Fibroblast of pulmonary artery (primary cell): Measurements from ENCODE around the gene HOXC10.

ENCODE experiments used
- DNase-seq: peaks from one replicate; pipeline ENCODE4 v3.0.0-alpha.2; 2010; ENCODE audit warnings: low read depth
- H3K4me3 ChIP-seq: replicated peaks from 2 replicates; pipeline ENCODE4 v1.5.1; 2011; ENCODE audit warnings: low read depth, mild to moderate bottlenecking, control low read depth, low read length, moderate library complexity
- TF ChIP-seq, protein P1 (sequence below): IDR thresholded peaks from 2 replicates; pipeline ENCODE4 v1.5.1; 2011; ENCODE audit warnings: mild to moderate bottlenecking, control low read depth, low read length, inconsistent platforms; ENCODE audit errors: missing control alignments

The HOXC10 gene

DNA sequence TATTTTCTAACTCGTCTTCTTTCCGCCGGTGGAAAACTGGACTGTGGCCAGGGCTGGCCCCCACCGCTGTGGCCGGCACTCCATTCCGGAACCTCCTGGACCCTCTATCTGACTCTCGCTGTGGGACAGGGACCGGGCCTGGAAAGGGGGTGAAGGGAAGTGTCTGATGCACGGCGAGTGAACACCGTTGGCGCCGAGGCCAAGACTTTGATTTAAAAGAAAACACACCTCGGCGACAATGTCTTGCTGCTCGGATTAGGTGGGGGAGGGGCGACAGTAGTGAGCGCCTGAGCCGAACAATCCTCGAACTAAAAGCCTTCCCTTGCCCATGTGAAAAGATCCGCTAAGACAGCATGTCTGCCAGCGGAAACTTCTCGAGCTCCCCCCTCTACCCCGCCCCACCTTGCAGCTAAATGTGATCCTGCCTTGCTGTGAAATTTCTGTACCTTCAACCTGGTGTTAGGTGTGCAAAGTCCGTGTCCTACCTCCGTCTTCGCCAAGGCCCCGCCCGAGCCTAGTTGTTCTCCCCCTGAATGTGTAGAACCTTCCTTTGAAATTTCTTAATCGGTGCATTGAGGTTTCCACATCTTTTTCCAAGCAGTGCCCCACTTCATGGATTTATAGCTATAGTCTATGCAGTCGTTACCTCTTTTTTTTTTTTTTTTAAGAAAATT, 9.3 kb upstream of the HOXC10 start:
- DNase-seq, result no peak
- TF ChIP-seq, protein P1, sequence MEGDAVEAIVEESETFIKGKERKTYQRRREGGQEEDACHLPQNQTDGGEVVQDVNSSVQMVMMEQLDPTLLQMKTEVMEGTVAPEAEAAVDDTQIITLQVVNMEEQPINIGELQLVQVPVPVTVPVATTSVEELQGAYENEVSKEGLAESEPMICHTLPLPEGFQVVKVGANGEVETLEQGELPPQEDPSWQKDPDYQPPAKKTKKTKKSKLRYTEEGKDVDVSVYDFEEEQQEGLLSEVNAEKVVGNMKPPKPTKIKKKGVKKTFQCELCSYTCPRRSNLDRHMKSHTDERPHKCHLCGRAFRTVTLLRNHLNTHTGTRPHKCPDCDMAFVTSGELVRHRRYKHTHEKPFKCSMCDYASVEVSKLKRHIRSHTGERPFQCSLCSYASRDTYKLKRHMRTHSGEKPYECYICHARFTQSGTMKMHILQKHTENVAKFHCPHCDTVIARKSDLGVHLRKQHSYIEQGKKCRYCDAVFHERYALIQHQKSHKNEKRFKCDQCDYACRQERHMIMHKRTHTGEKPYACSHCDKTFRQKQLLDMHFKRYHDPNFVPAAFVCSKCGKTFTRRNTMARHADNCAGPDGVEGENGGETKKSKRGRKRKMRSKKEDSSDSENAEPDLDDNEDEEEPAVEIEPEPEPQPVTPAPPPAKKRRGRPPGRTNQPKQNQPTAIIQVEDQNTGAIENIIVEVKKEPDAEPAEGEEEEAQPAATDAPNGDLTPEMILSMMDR, result no peak
- no peak overlapping the region for H3K4me3 ChIP-seq

DNA sequence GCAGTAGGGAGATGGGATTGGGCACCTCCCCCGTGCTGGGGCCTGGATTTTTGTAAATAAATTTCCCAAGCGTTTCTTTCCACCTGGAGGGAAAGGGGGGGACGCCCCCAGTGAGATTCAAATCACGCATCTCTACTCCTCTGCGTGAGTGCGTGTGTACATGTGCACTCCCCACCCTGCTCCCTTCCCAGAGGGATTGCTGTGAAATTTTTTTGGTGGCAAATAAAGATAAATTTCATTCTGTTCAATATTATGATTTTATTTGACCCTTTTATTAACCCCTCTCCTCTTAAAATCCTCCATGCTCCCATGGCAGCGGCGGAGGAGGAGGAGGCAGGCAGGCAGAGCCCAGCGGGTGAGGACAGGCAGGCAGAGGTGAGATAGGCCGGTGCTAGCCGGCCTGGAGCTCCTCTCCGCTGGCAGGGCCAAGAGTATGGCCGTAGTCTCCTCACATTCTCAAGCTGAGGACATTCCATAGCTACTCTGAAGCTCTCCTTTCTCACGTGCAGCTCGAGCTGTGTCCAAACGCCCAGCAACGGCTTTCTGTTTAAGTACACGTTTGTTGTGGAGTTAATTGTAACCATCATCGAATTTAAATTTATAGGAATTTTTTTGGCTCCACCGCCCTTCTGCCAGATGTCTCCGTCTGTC, 8.6 kb upstream of the HOXC10 start:
- no peak overlapping the region for H3K4me3 ChIP-seq
- TF ChIP-seq, protein P1, result no peak
- DNase-seq, result no peak

DNA sequence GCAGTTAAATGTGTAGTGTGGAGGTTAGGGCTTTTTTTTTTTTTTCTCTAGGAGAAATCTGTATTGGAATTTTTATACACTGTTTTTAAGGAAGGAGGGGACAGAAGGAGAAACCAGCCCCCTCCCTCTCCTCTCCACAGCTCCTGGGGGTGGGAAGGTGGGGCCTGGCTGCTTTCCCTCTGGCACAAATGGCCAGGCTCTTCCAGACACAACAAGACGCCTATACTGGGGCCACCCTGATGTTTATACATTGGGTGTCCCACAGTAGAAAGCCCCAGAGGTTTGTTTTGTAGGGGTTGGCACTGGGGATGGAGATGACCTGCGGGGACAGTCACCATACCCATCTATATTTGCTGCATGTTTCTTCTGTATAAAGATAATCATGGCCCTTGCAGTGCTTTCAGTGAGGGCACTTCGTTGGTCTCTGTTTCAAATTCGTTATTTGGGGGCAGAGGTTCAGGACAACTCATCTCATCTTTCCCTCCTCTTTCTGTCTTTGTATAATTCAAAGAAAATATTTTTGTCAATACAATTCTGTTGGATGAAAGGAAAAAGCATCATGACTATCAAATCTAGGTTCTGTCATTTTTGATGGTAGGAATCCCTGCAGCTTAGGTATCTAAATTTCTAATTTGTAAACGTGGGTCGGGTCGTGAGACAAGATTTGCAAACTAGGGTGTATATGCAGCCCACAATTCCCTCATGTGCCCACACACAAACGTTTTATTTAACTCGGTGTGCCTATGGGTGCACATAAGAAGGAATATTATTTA, 7.9 kb upstream of the HOXC10 start:
- TF ChIP-seq, protein P1, result no peak
- DNase-seq, result no peak
- no peak overlapping the region for H3K4me3 ChIP-seq

DNA sequence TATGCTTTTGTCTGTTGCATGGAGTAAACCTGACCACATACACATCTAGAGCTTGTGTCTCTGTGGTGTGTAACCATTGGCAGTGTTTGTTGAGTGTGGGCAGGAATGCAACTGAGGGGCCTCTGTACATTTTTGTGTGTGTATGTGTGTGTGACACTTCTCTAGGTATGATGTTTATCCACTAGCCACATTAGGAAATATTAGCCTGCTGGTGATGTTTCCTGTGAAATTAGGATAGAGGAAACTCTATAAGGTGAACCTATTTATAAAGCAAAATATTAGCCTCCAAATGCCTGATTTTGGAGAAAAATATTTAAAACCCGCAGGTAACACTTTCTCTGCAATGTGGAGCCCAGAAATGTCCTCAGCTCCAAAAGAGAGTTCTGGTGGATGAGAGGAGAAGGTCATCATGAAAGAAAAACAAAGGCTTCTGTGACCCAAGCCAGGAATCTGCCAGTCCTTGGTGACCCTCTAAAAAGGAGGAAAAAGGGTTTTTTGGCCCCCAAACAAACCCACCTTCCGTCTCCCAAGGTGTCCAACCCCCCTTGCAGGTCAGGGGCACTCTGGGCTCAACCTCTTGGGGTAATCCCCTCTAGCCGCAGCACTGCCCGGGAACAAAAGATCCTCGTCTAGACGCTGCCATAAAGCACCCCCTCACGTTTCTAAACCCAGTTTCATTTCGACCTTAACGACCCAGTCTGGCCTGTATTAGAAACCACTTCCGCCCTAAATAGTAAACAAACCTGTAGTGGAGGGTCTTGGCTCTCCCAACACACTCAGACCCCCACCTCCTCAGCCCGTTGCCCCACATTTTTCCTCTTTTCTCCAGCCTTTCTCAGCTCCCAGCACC, 7.1 kb upstream of the HOXC10 start:
- TF ChIP-seq, protein P1, result no peak
- no peak for DNase-seq
- no peak overlapping the region for H3K4me3 ChIP-seq

DNA sequence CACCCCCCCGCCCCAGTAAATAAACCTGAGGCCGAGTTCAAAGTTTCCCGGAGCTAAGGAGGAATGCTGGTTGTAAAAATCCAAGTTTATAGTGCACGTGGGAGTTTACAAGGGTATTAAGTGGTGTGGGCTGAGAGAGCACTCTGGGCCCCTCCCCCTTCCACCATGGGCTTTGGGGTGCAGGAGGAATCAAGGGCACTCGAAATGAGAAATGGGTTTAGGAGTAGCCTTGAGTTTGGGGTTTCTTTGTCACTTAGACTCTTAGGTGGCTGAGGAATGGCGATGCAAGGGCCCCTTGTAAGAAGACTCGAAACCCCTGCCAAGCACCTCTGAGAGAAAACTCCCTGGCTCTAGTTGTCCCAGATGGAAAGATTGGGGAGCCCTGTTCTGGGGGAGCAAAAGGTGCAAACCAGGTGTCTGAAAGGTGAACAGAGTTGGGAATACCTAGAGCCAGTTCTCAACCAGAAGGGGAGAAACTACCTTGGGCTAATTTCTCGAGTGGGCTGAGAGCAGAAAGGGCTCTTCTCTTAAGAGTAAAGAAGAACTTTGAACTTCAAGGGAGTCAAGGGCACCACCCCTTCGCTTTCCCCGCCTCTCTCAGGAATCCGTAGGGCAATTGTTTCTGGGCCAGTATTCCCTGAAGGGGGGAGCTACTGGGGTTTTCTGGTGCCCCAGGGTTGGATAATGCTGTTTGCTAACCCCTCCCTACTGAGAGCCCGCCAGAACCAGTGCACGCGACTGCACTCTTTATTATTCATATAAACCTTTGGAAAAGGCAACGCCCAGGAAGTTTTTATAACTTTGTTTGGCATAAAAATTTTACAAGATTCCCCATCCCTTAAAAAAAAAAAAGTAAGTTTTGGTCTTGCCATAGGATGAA, 6.2 kb upstream of the HOXC10 start:
- TF ChIP-seq, protein P1, result no peak
- DNase-seq, result no peak
- no peak overlapping the region for H3K4me3 ChIP-seq

DNA sequence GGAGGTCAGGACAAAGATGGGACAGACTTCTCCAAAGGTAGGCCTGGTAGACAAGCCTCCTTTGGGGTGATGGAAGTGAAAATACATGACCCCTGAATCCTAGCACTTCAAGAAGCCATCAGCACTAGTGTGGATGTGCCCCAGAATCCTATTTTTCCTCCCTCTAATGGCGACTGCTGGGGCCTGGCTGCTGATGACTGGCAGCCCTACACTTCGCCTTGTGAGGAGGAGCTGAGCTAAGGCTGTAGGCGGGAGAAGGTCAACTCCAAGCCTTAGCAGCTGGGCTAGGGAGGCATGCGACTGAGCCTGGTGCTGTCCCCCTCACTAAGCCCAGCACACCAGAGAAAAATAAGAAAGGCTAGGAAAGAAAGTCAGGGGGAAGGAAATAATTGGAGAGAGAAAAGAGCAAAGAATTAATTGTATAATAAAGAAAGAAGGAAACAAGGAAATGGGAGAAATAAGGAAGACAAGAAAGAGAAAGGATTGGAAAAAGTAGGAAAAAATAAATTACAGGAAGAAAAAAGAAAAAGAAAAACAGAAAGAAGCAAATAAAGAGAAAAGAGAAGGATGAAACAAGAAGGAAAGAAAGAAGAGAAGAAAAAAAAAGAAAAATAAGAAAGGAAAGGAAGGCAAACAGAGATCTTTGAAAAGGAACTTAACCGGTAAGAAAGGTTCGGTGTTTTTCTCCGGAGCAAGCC, 4.7 kb upstream of the HOXC10 start:
- H3K4me3 ChIP-seq, result no peak overlapping the region
- DNase-seq, result no peak
- TF ChIP-seq, protein P1, result no peak
